ENCODE results near the gene HIPK2.

GRCh38 chr7:139560678-139561077 lies 217.1 kb downstream of the HIPK2 start:
- TF ChIP-seq, protein P1, sequence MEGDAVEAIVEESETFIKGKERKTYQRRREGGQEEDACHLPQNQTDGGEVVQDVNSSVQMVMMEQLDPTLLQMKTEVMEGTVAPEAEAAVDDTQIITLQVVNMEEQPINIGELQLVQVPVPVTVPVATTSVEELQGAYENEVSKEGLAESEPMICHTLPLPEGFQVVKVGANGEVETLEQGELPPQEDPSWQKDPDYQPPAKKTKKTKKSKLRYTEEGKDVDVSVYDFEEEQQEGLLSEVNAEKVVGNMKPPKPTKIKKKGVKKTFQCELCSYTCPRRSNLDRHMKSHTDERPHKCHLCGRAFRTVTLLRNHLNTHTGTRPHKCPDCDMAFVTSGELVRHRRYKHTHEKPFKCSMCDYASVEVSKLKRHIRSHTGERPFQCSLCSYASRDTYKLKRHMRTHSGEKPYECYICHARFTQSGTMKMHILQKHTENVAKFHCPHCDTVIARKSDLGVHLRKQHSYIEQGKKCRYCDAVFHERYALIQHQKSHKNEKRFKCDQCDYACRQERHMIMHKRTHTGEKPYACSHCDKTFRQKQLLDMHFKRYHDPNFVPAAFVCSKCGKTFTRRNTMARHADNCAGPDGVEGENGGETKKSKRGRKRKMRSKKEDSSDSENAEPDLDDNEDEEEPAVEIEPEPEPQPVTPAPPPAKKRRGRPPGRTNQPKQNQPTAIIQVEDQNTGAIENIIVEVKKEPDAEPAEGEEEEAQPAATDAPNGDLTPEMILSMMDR (IDR thresholded peaks at IDR 0.05) = no peak
- TF ChIP-seq POLR2A (IDR thresholded peaks at IDR 0.05) (no peak), POLR2AphosphoS5 (IDR thresholded peaks at IDR 0.05) (no peak)
